Neural progenitor cell (in vitro differentiated cells): Measurements from ENCODE around the gene RYR3. TPM values are rescaled to one million over a fixed set of nuclear protein-coding genes. Genes with fewer than 3 reads are reported as not detected.

Experiments
- DNase-seq: peaks from one replicate; pipeline ENCODE4 v3.0.0-alpha.2; 2016; ENCODE audit warnings: low spot score
- H2AFZ ChIP-seq: fragments of 200-600 bp; sonication (generic); replicated peaks from 2 replicates; pipeline ENCODE4 v1.6.1; 2016; ENCODE audit warnings: antibody characterized with exemption
- H3F3A ChIP-seq: fragments of 200-600 bp; sonication (generic); 2 replicates; pipeline ENCODE4 v1.6.1; 2016; ENCODE audit warnings: antibody characterized with exemption, low read depth
- H3K27ac ChIP-seq: fragments of 200-600 bp; sonication (generic); 2 replicates; pipeline ENCODE4 v1.5.1; 2016; ENCODE audit warnings: mild to moderate bottlenecking
- H3K27me3 ChIP-seq: fragments of 200-600 bp; sonication (generic); 2 replicates; pipeline ENCODE4 v1.6.1; 2016; ENCODE audit warnings: mild to moderate bottlenecking, moderate library complexity
- H3K36me3 ChIP-seq: fragments of 200-600 bp; sonication (generic); 2 replicates; pipeline ENCODE4 v1.5.1; 2016
- H3K4me1 ChIP-seq: fragments of 200-600 bp; sonication (generic); 2 replicates; pipeline ENCODE4 v1.6.1; 2016; ENCODE audit warnings: mixed run types
- H3K4me2 ChIP-seq: fragments of 200-600 bp; sonication (generic); 2 replicates; pipeline ENCODE4 v1.6.1; 2016
- H3K4me3 ChIP-seq: fragments of 200-600 bp; sonication (generic); 2 replicates; pipeline ENCODE4 v1.5.1; 2016
- H3K79me2 ChIP-seq: fragments of 200-600 bp; sonication (generic); 2 replicates; pipeline ENCODE4 v1.6.1; 2016; ENCODE audit warnings: low read depth
- H3K9ac ChIP-seq: fragments of 200-600 bp; sonication (generic); 2 replicates; pipeline ENCODE4 v1.6.1; 2016
- H3K9me3 ChIP-seq: fragments of 200-600 bp; sonication (generic); 2 replicates; pipeline ENCODE4 v1.5.1; 2016; ENCODE audit warnings: low read depth
- H4K20me1 ChIP-seq: fragments of 200-600 bp; sonication (generic); 2 replicates; pipeline ENCODE4 v1.6.1; 2016; ENCODE audit warnings: low read depth
- H3K27ac Mint-ChIP-seq: 3 replicates; pipeline ENCODE4 v1.8.0; 2021; ENCODE audit warnings: mixed read lengths
- H3K27me3 Mint-ChIP-seq: 2 replicates; pipeline ENCODE4 v1.8.0; 2022; ENCODE audit warnings: low read depth, mild to moderate bottlenecking, inconsistent platforms, moderate library complexity, mixed read lengths; ENCODE audit not compliant: insufficient read depth
- H3K36me3 Mint-ChIP-seq: 3 replicates; pipeline ENCODE4 v1.8.0; 2021; ENCODE audit warnings: mixed read lengths
- H3K4me1 Mint-ChIP-seq: 3 replicates; pipeline ENCODE4 v1.8.0; 2021; ENCODE audit warnings: mixed read lengths
- H3K4me3 Mint-ChIP-seq: 3 replicates; pipeline ENCODE4 v1.8.0; 2021; ENCODE audit warnings: mild to moderate bottlenecking, moderate library complexity, mixed read lengths
- H3K9me3 Mint-ChIP-seq: 3 replicates; pipeline ENCODE4 v1.8.0; 2020; ENCODE audit warnings: mixed read lengths
- CTCF ChIP-seq: fragments of 200-600 bp; sonication (generic); IDR thresholded peaks from 2 replicates; pipeline ENCODE4 v1.5.1; 2017; ENCODE audit warnings: antibody characterized with exemption, mild to moderate bottlenecking
- EZH2 ChIP-seq: fragments of 200-600 bp; sonication (generic); IDR thresholded peaks from 2 replicates; pipeline ENCODE4 v1.6.1; 2017; ENCODE audit warnings: antibody characterized with exemption, mild to moderate bottlenecking, moderate library complexity
- EZH2phosphoT487 ChIP-seq: fragments of 200-600 bp; sonication (generic); IDR thresholded peaks from 2 replicates; pipeline ENCODE4 v1.6.1; 2017; ENCODE audit warnings: antibody characterized with exemption
- total RNA-seq: library from RNA; depleted of rRNA; stranded (reverse); fragments of >200 nt; gene quantifications from 2 replicates; pipeline ENCODE4 v1.2.3, GENCODE V29; 2015; ENCODE audit warnings: low replicate concordance

Gene RYR3
- total RNA-seq, 1 donor from 2014 or later = 2.1 TPM

DNA sequence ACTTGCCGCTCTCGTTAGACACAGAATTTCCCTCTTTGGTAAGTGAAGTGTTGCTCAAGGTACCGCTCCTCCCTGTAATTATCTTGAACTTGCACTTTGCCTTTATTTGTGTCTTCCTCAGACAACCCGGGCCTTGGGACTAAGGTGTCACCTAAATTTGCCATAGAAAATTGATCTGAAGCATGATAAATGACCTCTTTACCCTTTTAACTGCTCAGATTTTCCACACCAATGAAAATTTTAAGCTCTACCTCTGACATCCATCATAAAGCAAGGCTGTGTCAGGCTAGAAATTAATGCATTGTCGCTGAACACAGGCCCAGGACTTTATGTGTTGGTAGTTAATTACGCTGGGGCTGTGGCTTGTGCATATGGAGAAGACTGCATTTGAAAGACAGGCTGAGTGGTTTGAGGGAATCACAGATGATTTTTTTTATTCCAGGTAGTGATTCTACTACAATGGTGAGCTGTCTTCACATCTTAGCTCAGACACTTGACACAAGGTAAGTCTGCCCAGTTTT lies 458.0 kb downstream of the RYR3 start:
- no peaks in the 10 kb centered on the region for H3K27me3 Mint-ChIP-seq
- no peaks in the 10 kb centered on the region for H3F3A ChIP-seq
- no peak for DNase-seq
- H3K79me2 ChIP-seq = no peaks in the 10 kb centered on the region
- peaks cover 4% of the 10 kb centered on the region for H3K4me1 ChIP-seq
- H3K27ac Mint-ChIP-seq = no peak overlapping the region
- H4K20me1 ChIP-seq = no peaks in the 10 kb centered on the region
- no peak overlapping the region for H3K9ac ChIP-seq
- H3K27ac ChIP-seq = no peak overlapping the region
- H3K9me3 Mint-ChIP-seq = no peaks in the 10 kb centered on the region
- H3K4me3 ChIP-seq = no peak overlapping the region
- peaks cover 12% of the 10 kb centered on the region for H3K4me1 Mint-ChIP-seq
- no peaks in the 10 kb centered on the region for H3K9me3 ChIP-seq
- no peaks in the 10 kb centered on the region for H3K36me3 ChIP-seq
- TF ChIP-seq EZH2phosphoT487 = no peak
- H3K27me3 ChIP-seq = no peaks in the 10 kb centered on the region
- H3K36me3 Mint-ChIP-seq = no peaks in the 10 kb centered on the region
- H3K4me3 Mint-ChIP-seq = no peak overlapping the region
- H2AFZ ChIP-seq = no peak overlapping the region
- H3K4me2 ChIP-seq = no peak overlapping the region

GRCh38 chr15:33773969-33774368 lies 463.2 kb downstream of the RYR3 start:
- Histone ChIP-seq H3K9ac (no peak overlapping the region), H3K36me3 (no peaks in the 10 kb centered on the region), H3K4me1 (peaks cover 13% of the 10 kb centered on the region), H3K4me2 (peak overlapping the region; percentile 17), H3F3A (no peaks in the 10 kb centered on the region), H3K27me3 (no peaks in the 10 kb centered on the region), H3K27ac (no peak overlapping the region), H3K4me3 (no peak overlapping the region), H3K79me2 (no peaks in the 10 kb centered on the region), H2AFZ (no peak overlapping the region), H3K9me3 (no peaks in the 10 kb centered on the region), H4K20me1 (no peaks in the 10 kb centered on the region)
- Mint-ChIP-seq H3K4me1 (peaks cover 39% of the 10 kb centered on the region), H3K4me3 (no peak overlapping the region), H3K27ac (no peak overlapping the region), H3K9me3 (no peaks in the 10 kb centered on the region), H3K27me3 (peaks cover 3% of the 10 kb centered on the region), H3K36me3 (no peaks in the 10 kb centered on the region)
- no peak for TF ChIP-seq EZH2
- DNase-seq = peak; percentile 56

GRCh38 chr15:33778852-33779251 lies 468.1 kb downstream of the RYR3 start:
- Histone ChIP-seq H4K20me1 (no peaks in the 10 kb centered on the region), H3K36me3 (no peaks in the 10 kb centered on the region), H3K27me3 (no peaks in the 10 kb centered on the region), H3K27ac (no peak overlapping the region), H3K4me3 (no peak overlapping the region), H3K9me3 (no peaks in the 10 kb centered on the region), H3F3A (no peaks in the 10 kb centered on the region), H2AFZ (no peak overlapping the region), H3K9ac (no peak overlapping the region), H3K4me1 (peaks cover 8% of the 10 kb centered on the region), H3K4me2 (no peak overlapping the region), H3K79me2 (no peaks in the 10 kb centered on the region)
- Mint-ChIP-seq H3K4me3 (no peak overlapping the region), H3K9me3 (no peaks in the 10 kb centered on the region), H3K27me3 (peaks cover 3% of the 10 kb centered on the region), H3K36me3 (no peaks in the 10 kb centered on the region), H3K4me1 (peaks cover 35% of the 10 kb centered on the region), H3K27ac (no peak overlapping the region)
- no peak for DNase-seq
- TF ChIP-seq EZH2 (no peak), CTCF (no peak), EZH2phosphoT487 (no peak)

- Histone ChIP-seq H3K79me2 (no peaks in the 10 kb centered on the region), H4K20me1 (no peaks in the 10 kb centered on the region), H2AFZ (no peak overlapping the region), H3K4me3 (no peak overlapping the region), H3K9ac (no peak overlapping the region), H3K27me3 (no peaks in the 10 kb centered on the region), H3K4me1 (peaks cover 6% of the 10 kb centered on the region), H3K36me3 (no peaks in the 10 kb centered on the region), H3F3A (peaks cover 3% of the 10 kb centered on the region), H3K27ac (no peak overlapping the region), H3K4me2 (no peak overlapping the region), H3K9me3 (no peaks in the 10 kb centered on the region)
- Mint-ChIP-seq H3K4me3 (no peak overlapping the region), H3K27me3 (peaks cover 3% of the 10 kb centered on the region), H3K9me3 (no peaks in the 10 kb centered on the region), H3K27ac (no peak overlapping the region), H3K36me3 (no peaks in the 10 kb centered on the region), H3K4me1 (peaks cover 33% of the 10 kb centered on the region)
- TF ChIP-seq EZH2 = no peak
- DNase-seq = no peak
Measured at GRCh38 chr15:33780011-33780768, 469.4 kb downstream of the RYR3 start.
